ENCODE data around the gene GNAT1. TPM values are rescaled to one million over a fixed set of nuclear protein-coding genes. Genes with fewer than 3 reads are reported as not detected.
A peak's percentile ranks its signal among the peaks of the same experiment; 100 is the strongest.

Gene GNAT1
- total RNA-seq, 1 experiment from 2014 or later, result 0.50 TPM

DNA sequence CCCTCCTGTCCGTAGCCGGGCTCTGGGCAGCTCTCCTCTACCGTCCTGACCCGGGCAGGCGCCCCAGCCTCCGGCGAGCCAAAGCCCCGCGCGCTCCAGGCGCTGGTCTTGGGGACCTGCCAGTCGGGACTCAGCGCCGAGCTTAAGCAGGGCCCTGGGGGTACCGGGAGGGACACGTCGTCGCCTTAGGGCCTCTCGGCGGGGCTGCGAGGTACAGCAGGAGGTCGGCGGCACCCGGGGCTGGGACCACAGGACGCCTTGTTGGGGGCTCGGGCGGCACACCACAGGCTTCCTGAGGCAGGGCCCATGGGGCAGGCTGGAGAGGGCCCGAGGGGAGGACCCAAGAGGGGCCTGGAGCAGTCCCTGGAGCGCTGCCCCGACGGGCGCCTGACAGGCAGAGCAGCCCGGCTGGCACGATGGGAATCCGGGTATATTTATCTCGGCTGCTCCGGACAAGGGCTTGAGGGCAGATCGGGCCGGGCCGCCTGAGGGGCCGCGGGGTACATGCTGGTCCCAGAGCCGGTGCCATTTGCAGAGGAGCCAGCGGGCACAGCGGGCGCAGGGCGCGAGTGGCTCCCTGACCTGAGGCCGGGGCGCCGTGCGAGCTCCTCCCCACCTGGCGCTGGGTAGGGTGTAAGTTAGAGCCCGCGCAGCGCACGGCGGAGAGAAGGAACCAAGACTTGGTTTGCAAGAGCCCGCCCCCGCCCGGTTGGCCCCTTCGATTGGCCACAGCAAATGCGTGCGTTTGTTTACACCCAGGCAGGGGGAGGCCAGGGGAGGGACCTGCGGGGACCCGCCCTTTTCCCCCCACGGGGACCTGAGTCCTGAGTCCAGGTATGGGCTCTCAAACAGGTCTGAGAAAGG lies 14.2 kb downstream of the GNAT1 start:
- Histone ChIP-seq H3K27me3 (replicated peaks; ENCODE audit: control insufficient read depth, insufficient read depth, low read length) (no peaks in the 10 kb centered on the region), H3K4me1 (peaks cover 25% of the 10 kb centered on the region), H3K4me3 (ENCODE audit: low read depth, low read length) (peak overlapping the region; percentile 87), H3K9me3 (no peaks in the 10 kb centered on the region), H3K36me3 (ENCODE audit: control insufficient read depth, insufficient read depth, low read length) (no peaks in the 10 kb centered on the region)
- H3K4me3 Mint-ChIP-seq (ENCODE audit: unreplicated experiment), result peak overlapping the region; percentile 73
- intact Hi-C loops (cut with micrococcal nuclease; ENCODE audit: unreplicated experiment), result no loop called here
- H3K9me3 Mint-ChIP-seq (ENCODE audit: unreplicated experiment), result no peaks in the 10 kb centered on the region
- peaks cover 4% of the 10 kb centered on the region for H3K36me3 Mint-ChIP-seq (ENCODE audit: insufficient read depth, unreplicated experiment)
- H3K4me1 Mint-ChIP-seq (ENCODE audit: low read depth, unreplicated experiment), result peaks cover 15% of the 10 kb centered on the region
- H3K27ac Mint-ChIP-seq (ENCODE audit: unreplicated experiment), result no peak overlapping the region
- CTCF ChIA-PET, result interaction anchor here (0.6 to 1.6 kb wide), 2 partner anchors 11 to 29 kb away, joined by 5 to 7 read pairs; no protein-coding TSS in a partner anchor
- DNase-seq, result peak in 1 of 2 experiments; percentile 30
- BruUV-seq (replicated peaks), result no TSS peak
- TF ChIP-seq, protein P1, sequence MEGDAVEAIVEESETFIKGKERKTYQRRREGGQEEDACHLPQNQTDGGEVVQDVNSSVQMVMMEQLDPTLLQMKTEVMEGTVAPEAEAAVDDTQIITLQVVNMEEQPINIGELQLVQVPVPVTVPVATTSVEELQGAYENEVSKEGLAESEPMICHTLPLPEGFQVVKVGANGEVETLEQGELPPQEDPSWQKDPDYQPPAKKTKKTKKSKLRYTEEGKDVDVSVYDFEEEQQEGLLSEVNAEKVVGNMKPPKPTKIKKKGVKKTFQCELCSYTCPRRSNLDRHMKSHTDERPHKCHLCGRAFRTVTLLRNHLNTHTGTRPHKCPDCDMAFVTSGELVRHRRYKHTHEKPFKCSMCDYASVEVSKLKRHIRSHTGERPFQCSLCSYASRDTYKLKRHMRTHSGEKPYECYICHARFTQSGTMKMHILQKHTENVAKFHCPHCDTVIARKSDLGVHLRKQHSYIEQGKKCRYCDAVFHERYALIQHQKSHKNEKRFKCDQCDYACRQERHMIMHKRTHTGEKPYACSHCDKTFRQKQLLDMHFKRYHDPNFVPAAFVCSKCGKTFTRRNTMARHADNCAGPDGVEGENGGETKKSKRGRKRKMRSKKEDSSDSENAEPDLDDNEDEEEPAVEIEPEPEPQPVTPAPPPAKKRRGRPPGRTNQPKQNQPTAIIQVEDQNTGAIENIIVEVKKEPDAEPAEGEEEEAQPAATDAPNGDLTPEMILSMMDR (IDR thresholded peaks at IDR 0.05; ENCODE audit: insufficient read depth in 1 of 2, low read depth in 1 of 2, low read length in 1 of 2, severe bottlenecking in 1 of 2, unreplicated experiment in 1 of 2), result no peak
- H3K27me3 Mint-ChIP-seq (ENCODE audit: insufficient read depth, unreplicated experiment), result no peaks in the 10 kb centered on the region
- POLR2A ChIA-PET, result no interaction called here

DNA sequence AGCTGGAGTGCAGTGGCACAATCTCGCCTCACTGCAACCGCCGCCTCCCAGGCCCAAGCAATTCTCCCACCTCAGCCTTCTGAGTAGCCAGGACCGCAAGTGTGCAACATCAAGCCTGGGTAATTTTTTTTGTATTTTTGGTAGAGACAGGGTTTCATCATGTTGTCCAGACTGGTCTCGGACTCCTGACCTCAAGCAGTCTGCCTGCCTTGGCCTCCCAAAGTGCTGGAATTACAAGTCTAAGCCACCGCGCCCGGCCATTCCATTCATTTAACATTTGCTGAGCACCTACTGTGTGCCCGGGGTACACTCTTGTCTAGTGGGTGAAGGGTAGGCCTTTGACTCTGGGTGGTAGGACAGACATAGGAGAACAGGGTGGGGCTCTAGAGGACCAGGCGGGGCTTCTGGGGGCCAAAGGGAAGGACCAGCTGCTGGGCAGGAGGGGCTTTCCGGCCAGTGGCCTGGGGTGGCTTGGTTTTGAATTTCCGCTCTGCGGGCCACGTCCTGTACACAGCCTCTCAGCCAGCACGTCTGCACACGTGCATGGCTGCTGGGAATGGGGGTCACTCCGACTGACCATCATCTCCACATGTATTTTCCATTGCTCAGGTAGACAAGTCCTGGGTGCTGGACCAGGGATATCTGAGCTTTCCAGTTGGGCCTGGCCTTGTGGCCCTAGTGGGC lies 16.1 kb downstream of the GNAT1 start:
- Mint-ChIP-seq H3K4me3 (ENCODE audit: unreplicated experiment) (no peak overlapping the region), H3K4me1 (ENCODE audit: low read depth, unreplicated experiment) (peaks cover 19% of the 10 kb centered on the region), H3K27ac (ENCODE audit: unreplicated experiment) (no peak overlapping the region), H3K27me3 (ENCODE audit: insufficient read depth, unreplicated experiment) (no peaks in the 10 kb centered on the region), H3K36me3 (ENCODE audit: insufficient read depth, unreplicated experiment) (peaks cover 4% of the 10 kb centered on the region), H3K9me3 (ENCODE audit: unreplicated experiment) (no peaks in the 10 kb centered on the region)
- BruUV-seq (replicated peaks), result no TSS peak
- Histone ChIP-seq H3K36me3 (ENCODE audit: control insufficient read depth, insufficient read depth, low read length) (no peaks in the 10 kb centered on the region), H3K27me3 (replicated peaks; ENCODE audit: control insufficient read depth, insufficient read depth, low read length) (no peaks in the 10 kb centered on the region), H3K4me1 (peaks cover 39% of the 10 kb centered on the region), H3K4me3 (ENCODE audit: low read depth, low read length) (no peak overlapping the region), H3K9me3 (no peaks in the 10 kb centered on the region)
- intact Hi-C loops (cut with micrococcal nuclease; ENCODE audit: unreplicated experiment), result no loop called here
- ChIA-PET POLR2A (no interaction called here), CTCF (interaction anchor here (0.6 to 0.9 kb wide), 2 partner anchors 14 to 30 kb away, joined by 6 read pairs; no protein-coding TSS in a partner anchor)
- DNase-seq, result no peak
- TF ChIP-seq, protein P1 (IDR thresholded peaks at IDR 0.05; ENCODE audit: insufficient read depth in 1 of 2, low read depth in 1 of 2, low read length in 1 of 2, severe bottlenecking in 1 of 2, unreplicated experiment in 1 of 2), result no peak

DNA sequence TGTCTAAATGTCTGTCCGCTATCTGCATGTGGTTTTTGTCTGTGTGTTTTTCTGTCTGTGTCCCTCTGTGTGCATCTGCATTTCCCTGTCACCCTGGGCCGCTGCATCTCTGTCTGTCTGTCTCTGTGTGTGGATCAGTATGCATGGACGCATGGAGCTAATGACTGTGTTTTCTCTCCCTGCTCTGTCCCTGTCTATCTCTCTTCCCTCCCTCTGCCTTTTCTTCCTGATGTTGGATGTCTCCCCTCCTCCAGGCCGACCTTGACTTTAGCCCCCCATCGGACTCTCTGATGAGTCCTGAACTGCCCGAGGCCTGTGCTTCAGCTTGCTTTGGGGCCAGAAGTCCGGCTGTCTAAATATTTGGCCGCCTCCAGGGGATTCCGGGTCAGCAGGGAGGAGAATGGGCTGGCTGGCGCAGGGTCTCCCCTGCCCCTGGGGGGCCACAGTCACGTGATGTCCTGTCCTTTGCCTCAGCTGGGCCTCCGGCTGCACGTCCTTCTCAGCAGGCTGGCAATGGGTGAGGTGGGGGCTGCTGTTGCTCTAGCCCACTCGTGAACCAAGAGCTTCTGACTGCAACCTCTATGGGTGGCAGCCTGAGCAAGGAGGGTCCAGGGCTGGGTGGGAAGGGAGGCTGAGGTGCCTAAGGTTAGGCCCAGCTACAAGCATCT lies 17.4 kb downstream of the GNAT1 start:
- H3K4me1 ChIP-seq, result peaks cover 39% of the 10 kb centered on the region
- H3K4me3 ChIP-seq (ENCODE audit: low read depth, low read length), result no peak overlapping the region
- ChIA-PET CTCF (interaction anchor here (0.9 to 1.9 kb wide), 3 partner anchors 14 to 27 kb away, joined by 3 to 7 read pairs (median 4); partner anchors contain the start of gene GNAI2), POLR2A (interaction anchor here (0.7 kb wide), 1 partner anchor 13 kb away, joined by 9 read pairs; no protein-coding TSS in a partner anchor)
- peaks cover 12% of the 10 kb centered on the region for H3K4me1 Mint-ChIP-seq (ENCODE audit: low read depth, unreplicated experiment)
- TF ChIP-seq, protein P1 (IDR thresholded peaks at IDR 0.05; ENCODE audit: insufficient read depth in 1 of 2, low read depth in 1 of 2, low read length in 1 of 2, severe bottlenecking in 1 of 2, unreplicated experiment in 1 of 2), result no peak
- DNase-seq, result no peak
- BruUV-seq (replicated peaks), result no TSS peak
- H3K9me3 Mint-ChIP-seq (ENCODE audit: unreplicated experiment), result no peaks in the 10 kb centered on the region
- no peaks in the 10 kb centered on the region for H3K27me3 ChIP-seq (replicated peaks; ENCODE audit: control insufficient read depth, insufficient read depth, low read length)
- no peaks in the 10 kb centered on the region for H3K27me3 Mint-ChIP-seq (ENCODE audit: insufficient read depth, unreplicated experiment)
- H3K27ac Mint-ChIP-seq (ENCODE audit: unreplicated experiment), result no peak overlapping the region
- no peaks in the 10 kb centered on the region for H3K36me3 ChIP-seq (ENCODE audit: control insufficient read depth, insufficient read depth, low read length)
- peaks cover 4% of the 10 kb centered on the region for H3K36me3 Mint-ChIP-seq (ENCODE audit: insufficient read depth, unreplicated experiment)
- H3K4me3 Mint-ChIP-seq (ENCODE audit: unreplicated experiment), result no peak overlapping the region
- no peaks in the 10 kb centered on the region for H3K9me3 ChIP-seq
- intact Hi-C loops (cut with micrococcal nuclease; ENCODE audit: unreplicated experiment), result no loop called here
